Measurements from ENCODE around the gene MAN1C1.

The MAN1C1 gene

GRCh38 chr1:25614501-25615171, 2.0 kb upstream of the MAN1C1 start:
- DNase-seq = no peak

- DNase-seq = no peak
Measured at GRCh38 chr1:25615172-25615541, 1.4 kb upstream of the MAN1C1 start.

- DNase-seq = no peak
Measured at GRCh38 chr1:25615563-25616094, 962 bp upstream of the MAN1C1 start.

- no peak for DNase-seq
Measured at GRCh38 chr1:25616987-25617624, 515 bp downstream of the MAN1C1 start.

GRCh38 chr1:25617625-25618432, 1.2 kb downstream of the MAN1C1 start:
- DNase-seq = no peak

- DNase-seq = no peak
Measured at GRCh38 chr1:25618433-25618808, 1.8 kb downstream of the MAN1C1 start.

- peak in 1 of 2 donors; percentile 60 for DNase-seq
Measured at GRCh38 chr1:25619101-25619890, 2.7 kb downstream of the MAN1C1 start.

GRCh38 chr1:25620211-25620610, 3.6 kb downstream of the MAN1C1 start:
- DNase-seq = no peak

GRCh38 chr1:25620701-25621350, 4.2 kb downstream of the MAN1C1 start:
- no peak for DNase-seq

GRCh38 chr1:25621876-25622275, 5.3 kb downstream of the MAN1C1 start:
- DNase-seq = no peak

GRCh38 chr1:25622531-25622930, 5.9 kb downstream of the MAN1C1 start:
- no peak for DNase-seq

- DNase-seq = no peak
Measured at GRCh38 chr1:25623007-25623406, 6.4 kb downstream of the MAN1C1 start.

- no peak for DNase-seq
Measured at GRCh38 chr1:25623731-25624130, 7.1 kb downstream of the MAN1C1 start.

- no peak for DNase-seq
Measured at GRCh38 chr1:25624156-25624555, 7.6 kb downstream of the MAN1C1 start.

- no peak for DNase-seq
Measured at GRCh38 chr1:25624604-25625003, 8.0 kb downstream of the MAN1C1 start.

GRCh38 chr1:25626018-25626417, 9.4 kb downstream of the MAN1C1 start:
- DNase-seq = no peak

GRCh38 chr1:25628741-25629421, 12.3 kb downstream of the MAN1C1 start:
- DNase-seq = no peak

GRCh38 chr1:25629836-25630235, 13.2 kb downstream of the MAN1C1 start:
- DNase-seq = no peak

- DNase-seq = no peak
Measured at GRCh38 chr1:25631750-25632485, 15.3 kb downstream of the MAN1C1 start.

- no peak for DNase-seq
Measured at GRCh38 chr1:25634066-25634465, 17.5 kb downstream of the MAN1C1 start.

- no peak for DNase-seq
Measured at GRCh38 chr1:25634896-25635295, 18.3 kb downstream of the MAN1C1 start.

Measured in stimulated activated CD4-positive, alpha-beta T cell treated with anti-CD3 and anti-CD28 coated beads, Interleukin-2, amount 100 ng/mL, for 48 hours (primary cell).